NCI-H146 treated with DMSO at 0.1 percent for 48 hours (cell line): ENCODE measurements around the gene SHANK2.

Experiments used
- DNase-seq: peaks from one replicate; lab custom pipeline; 2025; ENCODE audit not compliant: unreplicated experiment; lab: John Stamatoyannopoulos, UW

SHANK2 gene

GRCh38 chr11:71252269-71252769, at the start of gene SHANK2:
Gene SHANK2 (minus strand): TSS chr11:71252577. CDS start chr11:71147326, 105,251 bp downstream.
- DNase-seq: peak; percentile 2

- DNase-seq: no peak
Observed at GRCh38 chr11:71301858-71302533, 49.6 kb upstream of the SHANK2 start.

GRCh38 chr11:71301046-71301857, 48.9 kb upstream of the SHANK2 start:
- DNase-seq: no peak

- no peak for DNase-seq
Observed at GRCh38 chr11:71300187-71300586, 47.8 kb upstream of the SHANK2 start.

- DNase-seq: no peak
Observed at GRCh38 chr11:71298761-71299181, 46.4 kb upstream of the SHANK2 start.

- no peak for DNase-seq
Observed at GRCh38 chr11:71298016-71298550, 45.7 kb upstream of the SHANK2 start.

GRCh38 chr11:71294846-71295600, 42.6 kb upstream of the SHANK2 start:
- DNase-seq: no peak

GRCh38 chr11:71293961-71294782, 41.8 kb upstream of the SHANK2 start:
- no peak for DNase-seq

- no peak for DNase-seq
Observed at GRCh38 chr11:71286701-71287643, 34.6 kb upstream of the SHANK2 start.

GRCh38 chr11:71285111-71285510, 32.7 kb upstream of the SHANK2 start:
- DNase-seq: no peak

- no peak for DNase-seq
Observed at GRCh38 chr11:71284525-71285092, 32.2 kb upstream of the SHANK2 start.

GRCh38 chr11:71283971-71284441, 31.6 kb upstream of the SHANK2 start:
- DNase-seq: no peak

GRCh38 chr11:71282581-71283351, 30.4 kb upstream of the SHANK2 start:
- no peak for DNase-seq

- DNase-seq: no peak
Observed at GRCh38 chr11:71281831-71282230, 29.5 kb upstream of the SHANK2 start.

GRCh38 chr11:71281204-71281603, 28.8 kb upstream of the SHANK2 start:
- DNase-seq: no peak

- DNase-seq: no peak
Observed at GRCh38 chr11:71279916-71280645, 27.7 kb upstream of the SHANK2 start.

GRCh38 chr11:71272161-71272560, 19.8 kb upstream of the SHANK2 start:
- no peak for DNase-seq
